Thymus (tissue), 11 donors: ENCODE data around the gene WDR70. TPM values are rescaled to one million over a fixed set of nuclear protein-coding genes. Genes with fewer than 3 reads are reported as not detected.
"Not testable (repeated sequence)": the region's sequence is repeated elsewhere in the genome, so short reads cannot be mapped to it uniquely, and the experiment has no call there.

Source experiments
- DNase-seq, 9 donors: peaks; one replicate each; pipeline ENCODE4 v3.0.0-alpha.2; 2013; ENCODE audit warnings: low spot score in 9 of 9, low read depth in 6 of 9, missing footprints in 1 of 9
- H3K27ac ChIP-seq, 2 donors: one replicate each; pipeline ENCODE4 v1.5.1; 2013; ENCODE audit warnings: control low read depth in 1 of 2, low read depth in 1 of 2, low read length in 1 of 2, mild to moderate bottlenecking in 1 of 2, moderate library complexity in 1 of 2
- H3K27me3 ChIP-seq, 2 donors: one replicate each; pipeline ENCODE4 v1.5.1; 2013; ENCODE audit warnings: low read length in 1 of 2; ENCODE audit not compliant: control insufficient read depth in 2 of 2, insufficient read depth in 1 of 2
- H3K36me3 ChIP-seq, 2 donors: one replicate each; pipeline ENCODE4 v1.5.1; 2013; ENCODE audit warnings: low read length in 1 of 2, mild to moderate bottlenecking in 1 of 2, moderate library complexity in 1 of 2; ENCODE audit not compliant: control insufficient read depth in 2 of 2, insufficient read depth in 2 of 2
- H3K4me1 ChIP-seq, 2 donors: one replicate each; pipeline ENCODE4 v1.5.1; 2013; ENCODE audit warnings: low read length in 2 of 2; ENCODE audit not compliant: control insufficient read depth in 2 of 2, insufficient read depth in 2 of 2
- H3K4me3 ChIP-seq, 2 donors: one replicate each; pipeline ENCODE4 v1.5.1; 2013; ENCODE audit warnings: low read length in 2 of 2, control low read depth in 1 of 2, mild to moderate bottlenecking in 1 of 2
- H3K9me3 ChIP-seq, 2 donors: one replicate each; pipeline ENCODE4 v1.5.1; 2013; ENCODE audit warnings: low read length in 1 of 2, mild to moderate bottlenecking in 1 of 2; ENCODE audit not compliant: control insufficient read depth in 2 of 2, insufficient read depth in 1 of 2
- WGBS: extraction: QIAGEN DNeasy Blood & Tissue Kit; methylation state at CpG from one replicate; pipeline ENCODE4 v1.1.7; 2013; 5-methylcytosine and 5-hydroxymethylcytosine counted together
- polyA plus RNA-seq: library from polyadenylated mRNA; stranded (reverse); fragments of 200-250 nt; gene quantifications from one replicate; pipeline ENCODE4 v1.2.3, GENCODE V29; 2013
- total RNA-seq: library from RNA; stranded (reverse); fragments of 120-200 nt; gene quantifications from one replicate; pipeline ENCODE4 v1.2.4, GENCODE V29; 2013
- donor health status: healthy.

The WDR70 gene
- total and polyA plus RNA-seq, 2 donors, result 34.4 to 39.9 TPM

DNA sequence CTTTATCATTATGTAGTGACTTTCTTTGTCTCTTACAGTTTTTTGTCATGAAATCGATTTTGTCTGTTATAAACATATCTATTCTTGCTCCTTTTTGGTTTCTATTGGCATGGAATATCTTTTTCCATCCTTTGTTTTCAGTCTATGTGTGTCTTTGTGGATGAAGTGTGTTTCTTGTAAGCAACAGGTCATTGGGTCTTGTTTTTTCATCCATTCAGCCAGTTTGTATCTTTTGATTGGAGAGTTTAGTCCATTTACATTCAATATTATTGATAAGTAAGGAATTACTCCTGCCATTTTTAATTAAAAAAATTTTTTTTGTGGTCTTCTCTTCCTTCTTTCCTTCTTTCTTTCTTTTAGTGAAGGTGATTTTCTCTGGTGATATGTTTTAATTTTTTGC lies 266.6 kb downstream of the WDR70 start:
- Histone ChIP-seq H3K4me3 (no peak overlapping the region), H3K4me1 (no peaks in the 10 kb centered on the region), H3K36me3 (no peaks in the 10 kb centered on the region), H3K27ac (no peak overlapping the region), H3K9me3 (no peaks in the 10 kb centered on the region), H3K27me3 (no peaks in the 10 kb centered on the region)
- no peak for DNase-seq
- WGBS, result 95% methylated on average over 1 of the region's 1 CpG

DNA sequence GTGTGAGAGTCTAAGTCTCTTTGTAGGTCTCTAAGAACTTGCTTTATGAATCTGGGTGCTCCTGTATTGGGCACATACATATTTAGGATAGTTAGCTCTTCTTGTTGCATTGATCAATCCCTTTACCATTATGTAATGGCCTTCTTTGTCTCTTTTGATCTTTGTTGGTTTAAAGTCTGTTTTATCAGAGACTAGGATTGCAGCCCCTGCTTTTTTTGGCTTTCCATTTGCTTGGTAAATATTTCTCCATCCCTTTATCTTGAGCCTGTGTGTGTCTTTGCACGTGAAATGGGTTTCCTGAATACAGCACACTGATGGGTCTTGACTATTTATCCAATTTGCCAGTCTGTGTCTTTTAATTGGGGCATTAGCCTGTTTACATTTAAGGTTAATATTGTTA lies 275.4 kb downstream of the WDR70 start:
- not testable (repeated sequence) for H3K27me3 ChIP-seq, H3K9me3 ChIP-seq, H3K36me3 ChIP-seq, DNase-seq, H3K27ac ChIP-seq, H3K4me1 ChIP-seq, H3K4me3 ChIP-seq
- WGBS, result 95% methylated on average over 1 of the region's 1 CpG

DNA sequence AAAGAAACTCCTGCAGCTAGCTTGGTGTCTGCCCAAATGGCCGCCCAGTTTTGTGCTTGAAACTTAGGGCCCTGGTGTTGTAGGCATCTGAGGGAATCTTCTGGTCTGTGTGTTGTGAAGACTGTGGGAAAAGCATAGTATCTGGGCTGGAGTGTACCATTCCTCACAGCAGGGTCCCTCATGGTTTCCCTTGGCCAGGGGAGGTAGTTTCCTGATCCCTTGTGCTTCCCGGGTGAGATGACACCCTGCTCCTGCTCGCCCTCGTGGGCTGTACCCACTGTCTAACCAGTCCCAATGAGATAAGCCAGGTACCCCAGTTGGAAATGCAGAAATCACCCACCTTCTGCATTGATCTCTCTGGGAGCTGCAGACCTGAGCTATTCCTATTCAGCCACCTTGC lies 277.9 kb downstream of the WDR70 start:
- no peak for DNase-seq
- H3K4me1 ChIP-seq, result no peaks in the 10 kb centered on the region
- H3K27ac ChIP-seq, result no peak overlapping the region
- H3K27me3 ChIP-seq, result no peaks in the 10 kb centered on the region
- 98% methylated on average over 4 of the region's 4 CpGs for WGBS
- no peak overlapping the region for H3K4me3 ChIP-seq
- H3K36me3 ChIP-seq, result no peaks in the 10 kb centered on the region
- H3K9me3 ChIP-seq, result no peaks in the 10 kb centered on the region

DNA sequence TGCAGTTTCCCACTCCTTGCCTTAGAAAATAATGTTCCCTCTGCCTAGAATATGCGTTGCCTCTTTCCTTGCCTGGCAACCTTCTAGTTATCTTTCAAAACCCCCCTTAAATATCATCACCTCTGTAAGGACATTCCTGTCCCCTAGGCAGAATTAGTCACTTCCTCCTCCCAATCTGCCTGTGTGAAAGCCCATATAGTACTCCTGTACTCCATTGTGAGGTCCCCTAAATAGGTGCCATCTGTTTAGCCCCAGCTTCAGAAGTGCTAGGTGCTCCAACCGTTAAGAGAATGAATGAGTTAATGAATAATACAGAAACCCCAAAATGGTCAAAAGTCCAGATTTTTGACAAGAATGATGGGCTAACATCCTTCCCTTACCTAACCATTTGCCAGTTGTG lies 279.3 kb downstream of the WDR70 start:
- no peaks in the 10 kb centered on the region for H3K9me3 ChIP-seq
- 96% methylated on average over 2 of the region's 2 CpGs for WGBS
- H3K36me3 ChIP-seq, result no peaks in the 10 kb centered on the region
- H3K27me3 ChIP-seq, result no peaks in the 10 kb centered on the region
- H3K27ac ChIP-seq, result no peak overlapping the region
- DNase-seq, result no peak
- H3K4me3 ChIP-seq, result no peak overlapping the region
- no peaks in the 10 kb centered on the region for H3K4me1 ChIP-seq

GRCh38 chr5:37660319-37660718 lies 281.2 kb downstream of the WDR70 start:
- Histone ChIP-seq H3K4me1 (no peaks in the 10 kb centered on the region), H3K27ac (no peak overlapping the region), H3K36me3 (no peaks in the 10 kb centered on the region), H3K4me3 (no peak overlapping the region), H3K9me3 (no peaks in the 10 kb centered on the region), H3K27me3 (no peaks in the 10 kb centered on the region)
- DNase-seq, result no peak

DNA sequence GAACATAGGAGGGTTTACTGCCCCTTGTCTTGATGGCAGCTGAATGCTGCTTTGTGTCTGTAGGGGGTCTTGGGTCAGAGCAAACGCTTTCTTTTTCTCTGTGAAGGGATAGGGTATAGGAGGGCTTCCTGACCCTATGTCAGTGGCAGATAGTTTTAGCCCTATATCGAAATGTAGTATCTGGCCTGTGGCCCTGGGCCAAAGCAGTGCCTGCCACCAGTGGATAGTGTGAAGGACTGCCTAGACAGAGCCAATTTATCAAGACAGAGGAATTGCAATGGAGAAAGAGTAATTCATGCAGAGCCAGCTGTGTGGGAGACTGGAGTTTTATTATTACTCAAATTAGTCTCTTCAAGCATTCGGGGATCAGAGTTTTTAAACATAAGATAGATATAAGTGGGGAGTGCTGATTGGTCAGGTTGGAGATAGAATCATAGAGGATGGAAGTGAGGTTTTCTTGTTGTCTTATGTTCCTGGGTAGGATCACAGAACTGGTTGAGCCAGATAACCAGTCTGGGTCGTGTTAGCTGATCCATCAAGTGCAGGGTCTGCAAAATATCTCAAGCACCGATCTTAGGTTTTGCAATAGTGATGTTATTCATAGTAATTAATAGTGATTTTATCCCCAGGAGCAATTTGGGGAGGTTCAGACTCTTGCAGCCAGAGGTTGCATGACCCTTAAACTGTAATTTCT lies 282.3 kb downstream of the WDR70 start:
- WGBS, result 95% methylated on average over 5 of the region's 5 CpGs
- no peaks in the 10 kb centered on the region for H3K27me3 ChIP-seq
- H3K36me3 ChIP-seq, result no peaks in the 10 kb centered on the region
- H3K27ac ChIP-seq, result no peak overlapping the region
- no peak overlapping the region for H3K4me3 ChIP-seq
- no peak for DNase-seq
- no peaks in the 10 kb centered on the region for H3K4me1 ChIP-seq
- H3K9me3 ChIP-seq, result no peaks in the 10 kb centered on the region

- no peak overlapping the region for H3K4me3 ChIP-seq
- H3K4me1 ChIP-seq, result no peaks in the 10 kb centered on the region
- no peak for DNase-seq
- WGBS, result 98% methylated on average over 2 of the region's 2 CpGs
- no peaks in the 10 kb centered on the region for H3K9me3 ChIP-seq
- H3K36me3 ChIP-seq, result no peaks in the 10 kb centered on the region
- H3K27ac ChIP-seq, result no peak overlapping the region
- H3K27me3 ChIP-seq, result no peaks in the 10 kb centered on the region
Measured at GRCh38 chr5:37661951-37662350, 282.8 kb downstream of the WDR70 start.

DNA sequence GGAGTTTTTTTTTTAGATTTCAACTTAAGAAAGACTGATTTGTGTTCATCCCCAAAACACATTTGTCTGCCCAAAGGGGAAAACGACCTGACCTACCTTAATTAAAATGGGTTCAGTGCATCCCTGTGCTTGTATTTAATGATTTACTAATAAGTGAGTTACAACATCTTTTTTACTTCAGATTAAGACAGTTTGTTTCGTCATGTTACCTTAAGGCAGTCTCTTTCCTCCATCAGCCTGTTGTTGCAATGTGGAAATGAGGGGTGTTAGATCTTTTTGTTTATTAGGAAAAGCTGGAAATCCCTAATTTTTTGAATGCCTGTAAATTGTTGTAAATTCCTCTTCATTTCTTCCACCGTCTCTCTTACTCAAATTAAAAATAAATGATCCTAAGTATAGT lies 283.2 kb downstream of the WDR70 start:
- H3K27ac ChIP-seq, result no peak overlapping the region
- no peak for DNase-seq
- no peaks in the 10 kb centered on the region for H3K9me3 ChIP-seq
- no peaks in the 10 kb centered on the region for H3K27me3 ChIP-seq
- no peaks in the 10 kb centered on the region for H3K4me1 ChIP-seq
- 95% methylated on average over 3 of the region's 3 CpGs for WGBS
- H3K4me3 ChIP-seq, result no peak overlapping the region
- H3K36me3 ChIP-seq, result no peaks in the 10 kb centered on the region

- Histone ChIP-seq H3K27ac (no peak overlapping the region), H3K4me3 (no peak overlapping the region), H3K27me3 (no peaks in the 10 kb centered on the region), H3K4me1 (no peaks in the 10 kb centered on the region), H3K9me3 (no peaks in the 10 kb centered on the region), H3K36me3 (no peaks in the 10 kb centered on the region)
- 98% methylated on average over 5 of the region's 5 CpGs for WGBS
- DNase-seq, result no peak
Measured at GRCh38 chr5:37662789-37663485, 283.8 kb downstream of the WDR70 start.
